Mesendoderm (in vitro differentiated cells): ENCODE measurements around the gene SGCG.

Source experiments
- DNase-seq: peaks from one replicate; pipeline ENCODE4 v3.0.0; 2013
- H2AK5ac ChIP-seq: 2 replicates; pipeline ENCODE4 v1.6.1; 2013; ENCODE audit warnings: low read length, inconsistent platforms
- H2BK120ac ChIP-seq: 2 replicates; pipeline ENCODE4 v1.6.1; 2013; ENCODE audit warnings: low read depth, mild to moderate bottlenecking, low read length, moderate library complexity, mixed read lengths
- H2BK15ac ChIP-seq: replicated peaks from 2 replicates; pipeline ENCODE4 v1.6.1; 2013; ENCODE audit warnings: low read depth, mild to moderate bottlenecking, moderate library complexity
- H2BK5ac ChIP-seq: 2 replicates; pipeline ENCODE4 v1.6.1; 2013; ENCODE audit warnings: low read length, inconsistent platforms
- H3K18ac ChIP-seq: 2 replicates; pipeline ENCODE4 v1.6.1; 2013; ENCODE audit warnings: mild to moderate bottlenecking, low read length, mixed read lengths
- H3K23ac ChIP-seq: one replicate; pipeline ENCODE4 v1.6.1; 2013; ENCODE audit warnings: low read length
- H3K27ac ChIP-seq: 2 replicates; pipeline ENCODE4 v1.5.1; 2013; ENCODE audit warnings: low read depth, mild to moderate bottlenecking, inconsistent platforms, low read length, moderate library complexity
- H3K27me3 ChIP-seq: 2 replicates; pipeline ENCODE4 v1.6.1; 2013; ENCODE audit warnings: low read length, control low read depth, mild to moderate bottlenecking, inconsistent platforms; ENCODE audit not compliant: insufficient read depth, poor library complexity
- H3K36me3 ChIP-seq: 2 replicates; pipeline ENCODE4 v1.6.1; 2013; ENCODE audit warnings: low read length, inconsistent platforms; ENCODE audit not compliant: control insufficient read depth, insufficient read depth
- H3K4ac ChIP-seq: one replicate; pipeline ENCODE4 v1.6.1; 2013; ENCODE audit warnings: low read depth, mild to moderate bottlenecking, low read length, moderate library complexity
- H3K4me1 ChIP-seq: 2 replicates; pipeline ENCODE4 v1.6.1; 2013; ENCODE audit warnings: low read depth, low read length, inconsistent platforms; ENCODE audit not compliant: control insufficient read depth
- H3K4me2 ChIP-seq: 2 replicates; pipeline ENCODE4 v1.6.1; 2013; ENCODE audit warnings: low read length
- H3K4me3 ChIP-seq: 2 replicates; pipeline ENCODE4 v1.5.1; 2013; ENCODE audit warnings: mild to moderate bottlenecking, low read length
- H3K56ac ChIP-seq: one replicate; pipeline ENCODE4 v1.6.1; 2013; ENCODE audit warnings: low read length
- H3K79me1 ChIP-seq: 2 replicates; pipeline ENCODE4 v1.6.1; 2013; ENCODE audit warnings: low read length, inconsistent platforms
- H3K79me2 ChIP-seq: 2 replicates; pipeline ENCODE4 v1.6.1; 2013; ENCODE audit warnings: mild to moderate bottlenecking, low read length; ENCODE audit not compliant: control insufficient read depth, insufficient read depth
- H3K9ac ChIP-seq: 2 replicates; pipeline ENCODE4 v1.6.1; 2013; ENCODE audit warnings: low read length, inconsistent platforms
- H4K5ac ChIP-seq: one replicate; pipeline ENCODE4 v1.6.1; 2013; ENCODE audit warnings: low read length
- H4K8ac ChIP-seq: one replicate; pipeline ENCODE4 v1.6.1; 2013; ENCODE audit warnings: low read depth, mild to moderate bottlenecking, control low read depth, low read length, moderate library complexity
- WGBS: extraction: QIAGEN DNeasy Blood & Tissue Kit; methylation state at CpG from one replicate; pipeline ENCODE4 v1.1.7; 2013; ENCODE audit warnings: low lambda C conversion rate, missing lambda C conversion rate; ENCODE audit not compliant: insufficient coverage; ENCODE audit errors: extremely low coverage; 5-methylcytosine and 5-hydroxymethylcytosine counted together

Gene SGCG

DNA sequence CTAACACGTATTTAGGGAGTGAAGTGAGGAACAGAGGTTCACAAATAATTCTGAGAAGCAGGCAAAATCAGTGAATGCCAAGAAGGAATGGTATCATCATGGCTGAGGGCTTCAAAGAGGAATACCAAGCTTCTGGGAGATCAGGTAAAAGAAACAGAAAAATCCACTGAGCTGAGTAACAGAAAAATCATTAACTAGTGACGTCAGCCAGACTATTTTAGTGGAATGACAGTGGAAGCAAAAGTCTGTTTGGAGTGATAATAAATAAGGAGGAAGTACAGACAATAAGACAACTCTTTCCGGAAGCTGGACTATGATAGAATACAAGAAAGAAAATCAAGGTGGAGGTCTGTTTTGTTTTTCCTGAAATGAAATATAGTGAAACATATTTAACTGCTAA is 169.2 kb downstream of the SGCG start:
- H2BK5ac ChIP-seq: no peak overlapping the region
- H2AK5ac ChIP-seq: no peak overlapping the region
- H3K23ac ChIP-seq: no peak overlapping the region
- H2BK15ac ChIP-seq: no peak overlapping the region
- H3K36me3 ChIP-seq: no peaks in the 10 kb centered on the region
- whole genome bisulfite sequencing: no CpG with 5 or more reads among the region's 3 CpGs
- H4K8ac ChIP-seq: no peak overlapping the region
- H3K27me3 ChIP-seq: no peaks in the 10 kb centered on the region
- no peak overlapping the region for H3K9ac ChIP-seq
- no peak overlapping the region for H3K4me3 ChIP-seq
- no peak overlapping the region for H2BK120ac ChIP-seq
- H3K27ac ChIP-seq: no peak overlapping the region
- H3K4ac ChIP-seq: no peak overlapping the region
- no peaks in the 10 kb centered on the region for H3K4me1 ChIP-seq
- no peak overlapping the region for H3K4me2 ChIP-seq
- no peak overlapping the region for H3K18ac ChIP-seq
- H3K79me1 ChIP-seq: peaks cover 4% of the 10 kb centered on the region
- no peaks in the 10 kb centered on the region for H3K79me2 ChIP-seq
- DNase-seq: no peak
- H3K56ac ChIP-seq: no peak overlapping the region
- no peak overlapping the region for H4K5ac ChIP-seq

DNA sequence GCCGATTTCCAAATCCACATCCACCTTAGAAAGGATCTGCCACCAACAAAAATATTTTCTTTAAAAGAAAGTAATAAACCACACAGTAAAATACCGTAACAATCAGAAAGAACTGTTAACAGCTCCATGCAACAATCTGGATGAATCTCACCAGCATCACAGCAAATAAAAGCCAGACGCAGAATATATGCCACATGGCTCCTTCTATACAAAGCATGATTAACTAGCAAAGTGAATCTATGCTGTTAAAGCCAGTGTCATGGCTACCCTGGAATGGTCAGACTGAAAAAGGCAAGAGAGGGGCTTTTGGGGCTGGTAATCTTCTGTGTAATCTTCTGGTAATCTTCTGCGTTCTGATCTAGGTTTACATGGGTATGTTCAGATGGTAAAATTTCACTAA is 171.4 kb downstream of the SGCG start:
- H4K8ac ChIP-seq: no peak overlapping the region
- no peak overlapping the region for H3K4me3 ChIP-seq
- no CpG with 5 or more reads among the region's 4 CpGs for WGBS
- H3K4me1 ChIP-seq: no peaks in the 10 kb centered on the region
- H3K56ac ChIP-seq: no peak overlapping the region
- H3K23ac ChIP-seq: no peak overlapping the region
- no peak overlapping the region for H2BK5ac ChIP-seq
- peaks cover 2% of the 10 kb centered on the region for H3K36me3 ChIP-seq
- no peak overlapping the region for H2AK5ac ChIP-seq
- H3K27ac ChIP-seq: no peak overlapping the region
- no peaks in the 10 kb centered on the region for H3K79me2 ChIP-seq
- no peak for DNase-seq
- peaks cover 4% of the 10 kb centered on the region for H3K79me1 ChIP-seq
- no peak overlapping the region for H4K5ac ChIP-seq
- no peak overlapping the region for H3K4me2 ChIP-seq
- H3K27me3 ChIP-seq: no peaks in the 10 kb centered on the region
- H3K4ac ChIP-seq: no peak overlapping the region
- no peak overlapping the region for H3K18ac ChIP-seq
- no peak overlapping the region for H2BK15ac ChIP-seq
- no peak overlapping the region for H3K9ac ChIP-seq
- H2BK120ac ChIP-seq: no peak overlapping the region

DNA sequence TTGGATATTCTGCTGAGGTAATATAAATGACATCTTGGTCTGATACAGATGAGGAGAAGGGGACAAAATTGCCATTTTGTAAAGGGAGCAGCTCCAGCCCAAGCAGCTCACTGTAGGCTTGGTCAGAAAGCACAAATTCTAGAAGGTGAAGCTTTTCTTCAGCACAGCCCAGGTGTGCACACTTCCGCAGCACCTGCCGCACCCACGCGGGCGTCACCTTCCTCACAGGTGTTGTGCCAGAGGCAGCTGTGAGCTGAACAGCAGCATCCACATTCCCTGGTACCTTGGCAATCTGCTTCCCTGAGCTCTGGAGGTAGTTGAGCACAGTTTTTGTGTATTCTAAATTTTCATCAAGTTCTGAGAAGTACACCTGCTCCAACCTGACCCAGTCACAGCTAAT is 173.7 kb downstream of the SGCG start:
- Histone ChIP-seq H3K27me3 (no peaks in the 10 kb centered on the region), H3K4me1 (no peaks in the 10 kb centered on the region), H2AK5ac (no peak overlapping the region), H2BK120ac (no peak overlapping the region), H3K4me3 (no peak overlapping the region), H3K9ac (no peak overlapping the region), H3K56ac (no peak overlapping the region), H4K8ac (no peak overlapping the region), H2BK5ac (no peak overlapping the region), H2BK15ac (no peak overlapping the region), H3K18ac (no peak overlapping the region), H3K23ac (no peak overlapping the region), H3K4ac (no peak overlapping the region), H4K5ac (no peak overlapping the region), H3K79me2 (no peaks in the 10 kb centered on the region), H3K79me1 (no peaks in the 10 kb centered on the region), H3K4me2 (no peak overlapping the region), H3K36me3 (peaks cover 2% of the 10 kb centered on the region), H3K27ac (no peak overlapping the region)
- no peak for DNase-seq
- no CpG with 5 or more reads among the region's 5 CpGs for WGBS

DNA sequence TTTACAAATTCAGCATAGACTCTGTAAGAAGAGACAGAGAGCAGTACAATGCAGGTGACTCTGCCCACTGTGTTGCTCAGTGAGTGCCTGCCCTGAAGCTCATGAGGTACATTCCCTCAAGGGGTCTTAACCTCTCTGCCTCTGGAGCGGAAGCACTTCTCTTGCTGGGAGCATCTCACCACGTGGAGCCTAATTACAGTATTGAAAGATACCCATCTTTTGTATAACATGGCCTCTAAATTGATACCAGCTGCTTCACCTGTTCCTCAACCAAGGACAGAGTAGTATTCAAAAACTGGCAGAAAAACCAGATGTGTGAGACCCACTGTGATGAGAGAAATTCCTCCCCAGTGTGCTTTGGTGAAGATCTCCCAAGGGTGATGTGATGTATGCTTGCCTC is 175.6 kb downstream of the SGCG start:
- Histone ChIP-seq H3K36me3 (peaks cover 4% of the 10 kb centered on the region), H3K4me1 (no peaks in the 10 kb centered on the region), H3K4ac (no peak overlapping the region), H3K79me1 (no peaks in the 10 kb centered on the region), H4K5ac (no peak overlapping the region), H2AK5ac (no peak overlapping the region), H3K23ac (no peak overlapping the region), H3K4me3 (no peak overlapping the region), H3K18ac (no peak overlapping the region), H2BK5ac (no peak overlapping the region), H3K27ac (no peak overlapping the region), H2BK120ac (no peak overlapping the region), H3K79me2 (no peaks in the 10 kb centered on the region), H3K9ac (no peak overlapping the region), H3K4me2 (no peak overlapping the region), H4K8ac (no peak overlapping the region), H3K56ac (no peak overlapping the region), H2BK15ac (no peak overlapping the region), H3K27me3 (no peaks in the 10 kb centered on the region)
- WGBS: no CpG with 5 or more reads among the region's 2 CpGs
- no peak for DNase-seq

DNA sequence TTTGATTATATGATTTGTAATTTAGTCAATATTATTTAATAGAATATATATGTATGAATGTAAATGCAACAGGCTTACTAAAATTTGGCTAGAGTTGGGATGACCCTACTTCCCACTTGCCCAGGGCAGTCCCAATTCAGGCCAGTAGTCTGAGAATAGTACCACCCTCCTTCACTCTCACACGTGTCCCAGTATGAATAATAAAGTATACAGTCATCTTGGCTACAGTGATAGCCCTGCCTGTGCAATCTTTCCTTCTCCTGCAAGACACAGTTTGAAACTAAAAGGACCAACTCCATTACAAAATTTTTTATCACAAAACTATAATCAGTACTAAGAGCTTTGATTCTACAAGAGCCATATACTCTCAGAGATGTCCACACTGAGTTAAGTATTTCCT is 176.6 kb downstream of the SGCG start:
- no peak overlapping the region for H3K4me2 ChIP-seq
- H2BK5ac ChIP-seq: no peak overlapping the region
- no CpG with 5 or more reads among the region's 1 CpG for WGBS
- no peak overlapping the region for H3K18ac ChIP-seq
- H2BK120ac ChIP-seq: no peak overlapping the region
- peaks cover 4% of the 10 kb centered on the region for H3K36me3 ChIP-seq
- H3K79me1 ChIP-seq: no peaks in the 10 kb centered on the region
- no peaks in the 10 kb centered on the region for H3K4me1 ChIP-seq
- H3K27ac ChIP-seq: no peak overlapping the region
- H4K8ac ChIP-seq: no peak overlapping the region
- H3K79me2 ChIP-seq: no peaks in the 10 kb centered on the region
- no peak overlapping the region for H3K23ac ChIP-seq
- H2BK15ac ChIP-seq: no peak overlapping the region
- no peak overlapping the region for H3K56ac ChIP-seq
- H3K27me3 ChIP-seq: no peaks in the 10 kb centered on the region
- H3K9ac ChIP-seq: no peak overlapping the region
- H3K4ac ChIP-seq: no peak overlapping the region
- no peak overlapping the region for H2AK5ac ChIP-seq
- no peak for DNase-seq
- no peak overlapping the region for H4K5ac ChIP-seq
- H3K4me3 ChIP-seq: no peak overlapping the region

DNA sequence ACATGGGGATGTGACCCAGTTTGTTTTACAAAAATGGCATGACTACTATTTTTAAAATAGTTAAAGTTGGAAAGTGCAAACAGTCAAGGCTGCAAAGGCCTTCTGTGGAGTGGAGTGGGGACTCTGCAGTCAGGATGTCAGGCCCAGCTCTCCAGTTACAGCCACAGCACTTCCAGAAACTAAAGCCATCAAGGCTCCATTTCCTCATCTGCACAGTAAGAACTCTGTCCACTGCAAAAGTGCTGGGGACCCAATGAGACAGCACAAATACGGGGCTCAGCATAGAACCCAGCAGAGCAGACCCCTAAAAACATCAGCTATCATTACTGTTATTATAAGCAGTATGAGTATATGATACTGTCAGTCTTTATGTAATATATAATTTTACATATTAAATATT is 179.1 kb downstream of the SGCG start:
- H3K4me1 ChIP-seq: no peaks in the 10 kb centered on the region
- no CpG with 5 or more reads among the region's 1 CpG for WGBS
- no peak overlapping the region for H2BK15ac ChIP-seq
- DNase-seq: no peak
- H3K4me2 ChIP-seq: no peak overlapping the region
- peaks cover 7% of the 10 kb centered on the region for H3K36me3 ChIP-seq
- no peak overlapping the region for H3K23ac ChIP-seq
- H3K4me3 ChIP-seq: no peak overlapping the region
- no peak overlapping the region for H3K4ac ChIP-seq
- H3K27ac ChIP-seq: no peak overlapping the region
- H3K18ac ChIP-seq: no peak overlapping the region
- H4K8ac ChIP-seq: no peak overlapping the region
- no peak overlapping the region for H4K5ac ChIP-seq
- no peaks in the 10 kb centered on the region for H3K79me2 ChIP-seq
- H2AK5ac ChIP-seq: no peak overlapping the region
- H2BK120ac ChIP-seq: no peak overlapping the region
- H3K27me3 ChIP-seq: no peaks in the 10 kb centered on the region
- no peak overlapping the region for H2BK5ac ChIP-seq
- no peak overlapping the region for H3K9ac ChIP-seq
- H3K79me1 ChIP-seq: no peaks in the 10 kb centered on the region
- no peak overlapping the region for H3K56ac ChIP-seq
